Activated CD4-positive, alpha-beta T cell treated with anti-CD3 and anti-CD28 coated beads for 1 hour (primary cell): Measurements from ENCODE around the gene ZNF714.

ENCODE experiments used
- DNase-seq: peaks from one replicate; pipeline ENCODE4 v3.0.0-alpha.2; 2020

ZNF714 gene

DNA sequence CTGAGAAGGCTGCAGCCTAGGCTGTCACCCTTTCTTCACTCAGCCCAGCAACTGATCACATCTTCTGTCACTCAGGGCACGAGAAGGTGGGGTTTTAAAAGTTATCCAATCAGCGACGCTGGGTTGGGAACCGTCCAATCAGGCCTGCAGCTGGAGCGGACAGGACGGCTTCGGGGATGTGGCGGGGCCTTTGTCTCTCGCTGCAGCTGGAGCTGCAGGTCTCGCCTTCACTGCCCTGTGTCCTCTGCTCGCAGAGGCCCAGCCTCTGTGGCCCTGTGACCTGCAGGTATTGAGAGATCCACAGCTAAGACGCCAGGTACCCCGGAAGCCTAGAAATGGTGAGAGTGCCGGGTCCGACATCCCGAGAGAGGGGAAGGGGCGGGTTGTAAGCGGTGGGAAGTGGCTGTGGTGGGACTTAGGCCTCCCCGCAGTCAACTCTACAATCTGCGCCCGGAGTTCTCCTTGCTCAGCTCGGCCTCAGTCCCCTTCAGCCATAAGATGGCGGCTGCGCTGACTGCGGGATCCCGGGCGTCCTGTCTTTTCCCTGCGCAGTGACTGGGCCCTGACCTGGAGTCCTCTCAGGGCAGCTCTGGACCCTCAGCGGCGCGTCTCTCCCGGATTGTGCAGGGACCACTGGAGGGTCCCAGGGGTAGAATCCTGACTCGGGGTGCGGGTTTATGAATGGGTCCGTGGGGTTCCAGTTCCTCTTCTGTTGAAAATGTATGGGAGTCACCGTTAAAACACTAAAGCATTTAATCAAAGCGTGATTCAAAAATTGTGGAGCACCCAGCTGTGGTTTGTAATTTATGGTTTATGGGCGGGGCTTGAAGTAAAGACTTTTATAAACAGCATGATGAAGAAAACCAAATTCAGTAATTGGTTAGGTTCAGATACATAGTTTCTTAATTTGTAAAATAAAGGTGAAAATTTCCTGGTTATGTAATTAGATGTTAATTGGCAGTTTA, at the start of gene ZNF714:
Gene ZNF714 (plus strand): TSS at position 193 of the 965 bp plus-strand sequence. CDS start 16,066 bp downstream, outside the sequence.
- DNase-seq = peak; percentile 72

DNA sequence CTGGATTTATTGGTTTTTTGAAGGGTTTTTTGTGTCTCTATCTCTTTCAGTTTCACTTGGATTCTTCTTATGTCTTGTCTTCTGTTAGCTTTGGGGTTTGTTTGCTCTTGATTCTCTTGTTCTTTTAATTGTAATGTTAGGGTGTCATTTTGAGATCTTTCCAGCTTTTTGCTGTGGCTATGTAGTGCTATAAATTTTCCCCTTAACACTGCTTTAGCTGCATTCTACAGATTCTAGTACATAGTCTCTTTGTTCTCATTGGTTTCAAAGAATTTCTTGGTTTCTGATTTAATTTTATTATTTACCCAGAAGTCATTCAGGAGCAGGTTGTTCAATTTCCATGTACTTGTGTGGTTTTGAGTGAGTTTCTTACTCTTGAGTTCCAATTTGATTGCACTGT, 37.0 kb upstream of the ZNF714 start:
- no peak for DNase-seq

DNA sequence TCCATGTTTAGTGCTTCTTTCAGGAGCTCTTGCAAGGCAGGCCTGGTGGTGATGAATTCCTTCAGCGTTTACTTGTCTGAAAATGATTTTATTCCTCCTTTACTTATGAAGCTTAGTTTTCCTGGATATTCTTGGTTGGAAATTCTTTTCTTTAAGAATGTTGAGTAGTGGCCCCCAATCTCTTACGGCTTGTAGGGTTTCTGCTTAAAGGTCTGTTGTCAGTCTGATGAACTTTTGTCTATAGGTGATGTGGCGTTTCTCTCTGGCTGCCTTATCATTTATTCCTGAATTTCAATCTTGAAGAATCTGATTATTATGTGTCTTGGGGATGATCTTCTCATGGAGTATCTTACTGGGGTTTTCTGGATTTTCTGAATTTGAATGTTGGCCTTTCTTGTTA, 35.5 kb upstream of the ZNF714 start:
- no peak for DNase-seq

DNA sequence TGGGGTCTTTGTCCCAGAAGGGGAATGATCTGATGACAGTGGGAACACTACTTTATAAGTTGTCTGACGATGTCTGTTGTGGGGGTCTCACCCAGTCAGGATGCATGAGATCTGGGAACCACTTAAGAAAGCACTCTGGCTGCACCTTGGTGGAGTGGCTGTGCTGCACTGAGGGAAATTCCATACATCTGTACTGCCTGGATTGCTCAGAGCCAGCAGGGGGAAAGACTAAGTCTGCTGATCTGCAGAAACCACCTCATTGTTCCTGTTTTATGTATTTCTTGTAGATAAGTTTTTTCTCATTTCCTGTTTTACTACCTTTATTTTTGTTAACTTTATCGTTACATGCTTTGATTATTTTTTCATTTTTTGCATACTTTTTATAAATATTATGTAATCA, 34.3 kb upstream of the ZNF714 start:
- no peak for DNase-seq

DNA sequence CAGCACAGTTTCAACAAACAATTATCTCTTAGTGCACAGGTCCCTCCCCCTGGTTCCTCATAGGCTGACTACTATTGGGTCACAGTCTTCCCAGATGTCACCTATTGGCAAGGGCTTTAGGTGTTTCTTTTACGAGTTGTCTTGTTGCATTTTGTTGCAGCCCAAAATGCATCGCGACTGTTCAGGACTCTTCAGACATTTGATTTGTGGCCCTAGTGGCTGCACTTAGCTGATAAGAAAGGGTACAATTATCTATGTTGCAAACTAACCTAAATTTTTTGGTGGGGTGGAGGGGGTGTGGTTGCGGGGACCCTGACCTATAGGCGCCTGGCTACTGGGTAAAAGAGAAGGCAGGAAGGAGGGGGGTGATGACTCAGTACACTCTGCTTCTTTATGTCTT, 29.1 kb upstream of the ZNF714 start:
- no peak for DNase-seq

DNA sequence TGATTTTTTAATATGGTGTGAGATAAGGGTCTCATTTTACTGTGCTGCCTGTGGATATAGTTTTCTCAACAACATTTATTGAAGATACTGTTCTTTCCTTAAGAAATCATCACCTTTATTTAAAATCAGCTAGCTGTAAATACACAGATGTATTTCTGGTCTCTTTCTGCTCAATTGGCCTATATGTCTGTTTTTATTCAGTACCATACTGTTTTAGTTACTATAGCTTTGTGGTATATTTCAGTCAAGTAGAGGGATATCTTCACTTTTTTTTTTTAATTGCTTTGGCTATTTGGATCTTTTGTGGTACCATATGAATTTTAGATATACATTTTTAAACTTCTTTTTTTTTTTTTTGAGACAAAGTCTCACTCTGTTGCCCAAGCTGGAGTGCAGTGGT, 16.7 kb upstream of the ZNF714 start:
- DNase-seq = no peak

DNA sequence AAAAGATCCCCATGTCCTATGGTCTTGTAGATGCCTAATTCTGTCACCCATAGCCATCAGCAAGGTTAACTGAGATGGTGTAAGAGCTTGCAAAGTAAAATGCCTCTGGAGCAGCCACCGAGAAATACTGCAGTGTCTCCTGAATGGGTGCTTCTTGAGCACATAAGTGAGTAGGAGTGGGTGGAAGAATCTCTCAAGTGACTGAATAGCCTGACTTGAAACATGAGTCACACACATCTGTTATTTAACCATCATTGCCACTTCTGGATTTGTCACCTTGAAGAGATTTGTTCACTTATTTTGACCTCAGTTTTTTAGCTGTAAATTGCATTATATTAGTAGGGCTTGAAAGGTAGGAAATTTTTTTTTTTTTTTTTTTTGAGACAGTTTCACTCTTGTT, 2.3 kb downstream of the ZNF714 start:
- no peak for DNase-seq

DNA sequence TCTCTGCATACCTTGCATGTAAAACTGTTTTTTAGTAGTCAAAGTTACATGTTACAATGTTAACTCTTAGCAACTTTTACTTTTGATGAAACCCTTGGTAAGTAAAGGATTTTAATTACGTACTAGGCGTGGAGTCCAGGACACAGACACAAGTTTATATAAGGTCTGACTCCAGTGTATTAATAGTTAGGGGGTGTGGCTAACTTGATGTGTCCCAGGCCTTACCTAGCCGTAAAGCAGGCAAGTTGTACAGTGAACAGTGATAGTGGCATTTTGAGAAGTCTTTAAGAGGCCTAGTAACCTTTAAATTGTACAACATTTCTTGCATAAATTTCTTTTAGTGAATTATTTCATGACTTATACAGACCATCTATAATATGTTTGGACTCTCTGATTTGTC, 5.9 kb downstream of the ZNF714 start:
- DNase-seq = no peak

DNA sequence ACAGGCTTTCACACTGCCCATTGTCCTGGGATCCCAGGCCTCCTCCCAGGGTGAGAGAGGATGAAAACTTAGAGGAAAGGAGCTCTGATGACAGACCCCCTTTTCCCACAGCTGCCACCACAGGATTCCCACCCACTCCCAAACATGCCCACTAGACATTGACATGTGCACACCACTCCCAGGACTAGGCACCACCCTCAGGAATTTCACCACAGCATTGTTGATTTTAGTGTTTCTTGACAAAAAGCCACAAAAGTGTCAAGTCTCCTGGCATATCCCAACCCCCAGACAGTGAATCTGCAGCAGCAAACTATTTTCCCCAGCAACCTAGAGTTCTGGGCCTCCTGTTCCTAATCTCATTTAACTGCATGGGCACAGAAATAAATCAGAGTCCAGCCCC, 10.1 kb downstream of the ZNF714 start:
- no peak for DNase-seq

DNA sequence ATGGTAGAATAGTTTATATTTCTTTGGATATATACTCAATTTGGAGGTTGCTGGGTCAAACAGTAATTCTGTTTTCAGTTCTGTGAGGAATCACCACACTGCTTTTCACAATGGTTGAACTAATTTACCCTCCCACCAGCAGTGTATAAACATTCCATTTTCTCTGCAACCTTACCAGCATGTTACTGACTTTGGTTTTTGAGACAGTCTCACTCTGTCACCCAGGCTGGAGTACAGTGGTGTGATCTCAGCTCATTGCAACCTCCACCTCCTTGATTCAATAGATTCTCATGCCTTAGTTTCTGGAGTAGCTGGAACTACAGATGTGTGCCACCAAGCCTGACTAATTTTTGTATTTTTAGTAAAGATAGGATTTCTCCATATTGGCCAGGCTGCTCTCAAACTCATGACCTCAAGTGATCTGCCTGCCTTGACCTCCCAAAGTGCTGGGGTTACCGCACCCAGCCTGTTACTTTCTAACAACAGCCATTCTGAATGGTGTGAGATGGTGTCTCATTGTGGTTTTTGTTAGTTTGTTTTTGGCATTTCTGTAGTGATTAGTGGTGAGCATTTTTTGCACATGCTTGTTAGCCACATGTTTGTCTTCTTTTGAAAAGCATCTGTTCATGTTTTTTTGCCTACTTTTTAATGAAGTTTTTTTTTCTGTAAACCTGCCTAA, 12.5 kb downstream of the ZNF714 start:
- no peak for DNase-seq

DNA sequence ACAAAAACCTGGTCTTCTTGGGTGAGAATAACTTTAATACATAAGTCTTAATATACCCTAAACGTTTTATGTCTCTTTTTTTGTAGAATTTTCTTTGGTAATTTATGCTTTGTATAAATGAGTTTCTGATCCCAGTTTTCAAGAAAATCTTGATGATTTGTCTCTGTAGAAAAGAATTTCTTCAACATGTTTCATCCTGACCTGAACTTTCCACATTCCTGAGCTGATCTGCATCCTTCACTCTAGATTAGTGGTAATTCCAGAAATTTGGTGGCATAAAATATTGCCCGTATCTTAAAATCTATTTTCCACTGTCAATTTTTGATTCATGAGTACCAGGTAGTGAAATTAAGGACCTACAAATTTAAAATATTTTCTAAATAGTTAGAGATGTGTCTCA, 16.3 kb downstream of the ZNF714 start:
- DNase-seq = no peak

DNA sequence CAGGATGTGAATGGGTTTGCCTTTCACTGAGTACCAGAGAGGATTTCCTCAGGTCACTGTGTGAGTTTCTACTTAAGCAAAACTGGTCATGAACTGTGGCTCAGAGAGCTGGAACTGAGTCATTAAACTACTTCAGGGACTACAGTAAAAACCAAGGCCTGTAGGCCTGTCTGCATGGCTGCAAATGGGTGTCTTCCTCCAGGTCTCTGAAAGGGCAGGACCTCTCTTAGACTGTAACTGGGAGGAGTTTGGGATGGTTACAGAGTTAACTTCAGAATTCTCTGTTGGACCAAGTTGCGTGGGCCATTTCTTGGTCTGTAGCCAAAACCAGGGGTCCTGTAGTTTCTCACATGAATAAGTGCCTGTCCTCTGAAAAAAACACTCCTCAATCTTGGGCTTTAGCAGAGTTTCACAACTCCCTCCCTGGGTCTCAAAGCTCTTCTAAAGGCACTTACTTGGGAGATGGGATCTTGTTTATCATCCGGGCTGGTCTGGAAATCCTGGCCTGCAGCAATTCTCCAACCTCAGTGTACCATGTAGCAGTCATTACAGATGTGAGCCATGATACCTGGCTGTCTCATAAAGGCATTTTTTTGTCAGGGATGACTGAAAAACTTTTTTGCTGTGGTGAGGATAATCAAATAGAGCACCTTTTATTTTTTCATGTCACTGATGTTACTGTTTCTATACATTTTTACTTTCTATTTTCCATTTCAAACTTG, 19.7 kb downstream of the ZNF714 start:
- DNase-seq = no peak

DNA sequence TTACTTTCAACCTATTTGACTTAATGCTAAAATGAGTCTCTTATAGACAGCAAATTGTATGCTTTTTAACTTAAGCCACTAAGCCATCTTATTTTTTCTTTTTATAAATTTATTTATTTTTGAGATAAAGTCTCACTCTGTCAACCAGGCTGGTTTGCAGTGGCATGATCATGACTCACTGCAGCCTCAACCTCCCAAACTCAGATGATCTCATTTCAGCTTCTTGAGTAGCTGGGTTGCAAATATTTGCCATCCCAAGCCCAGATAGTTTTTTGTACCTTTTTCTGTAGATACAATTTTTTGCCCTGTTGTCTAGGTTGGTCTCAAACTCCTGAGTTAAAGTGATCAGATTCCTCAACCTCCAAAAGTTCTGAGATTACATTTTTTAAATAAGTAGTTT, 27.1 kb downstream of the ZNF714 start:
- DNase-seq = no peak

DNA sequence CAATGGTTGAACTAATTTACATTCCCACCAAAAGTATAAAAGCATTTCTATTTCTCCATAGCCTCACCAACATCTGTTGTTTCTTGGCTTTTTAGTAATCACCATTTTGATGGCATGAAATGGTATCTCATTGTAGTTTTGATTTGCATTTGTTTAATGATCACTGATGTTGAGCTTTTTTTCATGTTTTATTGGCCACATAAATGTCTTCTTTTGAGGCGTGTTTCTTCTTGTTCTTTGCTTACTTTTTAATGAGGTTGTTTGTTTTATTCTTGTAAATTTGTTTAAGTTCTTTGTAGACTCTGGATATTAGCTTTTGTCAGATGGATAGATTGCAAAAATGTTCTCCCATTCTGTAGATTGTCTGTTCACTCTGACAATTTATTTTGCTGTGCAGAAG, 28.2 kb downstream of the ZNF714 start:
- no peak for DNase-seq

DNA sequence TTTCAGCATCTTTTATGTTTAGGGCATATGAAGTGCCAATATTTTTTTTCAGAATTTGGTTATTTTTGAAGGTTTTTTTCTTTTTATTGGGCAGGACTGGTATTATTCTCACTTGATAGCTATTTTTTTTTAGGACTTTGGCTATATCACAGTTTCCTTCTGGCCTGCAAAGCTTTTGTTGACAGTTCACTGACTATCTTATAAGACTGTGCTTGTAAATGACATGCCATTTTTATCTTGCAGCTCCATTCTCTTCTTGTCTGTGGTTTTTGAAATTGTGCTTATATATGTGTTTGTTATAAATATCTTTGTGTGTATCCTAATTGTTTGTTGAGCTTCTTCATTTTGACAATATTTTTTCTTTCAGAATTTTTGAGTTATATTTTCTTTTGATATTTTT, 33.4 kb downstream of the ZNF714 start:
- no peak for DNase-seq

DNA sequence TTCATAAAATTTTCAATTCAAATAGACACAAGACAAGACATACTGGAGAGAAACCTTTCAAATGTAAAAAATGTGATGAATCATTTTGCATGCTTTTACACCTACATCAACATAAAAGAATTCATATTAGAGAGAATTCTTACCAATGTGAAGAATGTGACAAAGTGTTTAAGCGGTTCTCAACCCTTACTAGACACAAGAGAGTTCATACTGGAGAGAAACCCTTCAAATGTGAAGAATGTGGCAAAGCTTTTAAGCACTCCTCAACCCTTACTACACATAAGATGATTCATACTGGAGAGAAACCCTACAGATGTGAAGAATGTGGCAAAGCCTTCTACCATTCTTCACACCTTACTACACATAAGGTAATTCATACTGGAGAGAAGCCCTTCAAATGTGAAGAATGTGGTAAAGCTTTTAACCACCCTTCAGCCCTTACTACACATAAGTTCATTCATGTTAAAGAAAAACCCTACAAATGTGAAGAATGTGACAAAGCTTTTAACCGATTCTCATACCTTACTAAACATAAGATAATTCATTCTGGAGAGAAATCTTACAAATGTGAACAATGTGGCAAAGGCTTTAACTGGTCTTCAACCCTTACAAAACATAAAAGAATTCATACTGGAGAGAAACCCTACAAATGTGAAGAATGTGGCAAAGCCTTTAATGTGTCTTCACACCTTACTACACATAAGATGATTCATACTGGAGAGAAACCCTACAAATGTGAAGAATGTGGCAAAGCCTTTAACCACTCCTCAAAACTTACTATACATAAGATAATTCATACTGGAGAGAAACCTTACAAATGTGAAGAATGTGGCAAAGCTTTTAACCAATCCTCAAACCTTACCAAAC, 35.3 kb downstream of the ZNF714 start:
- DNase-seq = no peak

DNA sequence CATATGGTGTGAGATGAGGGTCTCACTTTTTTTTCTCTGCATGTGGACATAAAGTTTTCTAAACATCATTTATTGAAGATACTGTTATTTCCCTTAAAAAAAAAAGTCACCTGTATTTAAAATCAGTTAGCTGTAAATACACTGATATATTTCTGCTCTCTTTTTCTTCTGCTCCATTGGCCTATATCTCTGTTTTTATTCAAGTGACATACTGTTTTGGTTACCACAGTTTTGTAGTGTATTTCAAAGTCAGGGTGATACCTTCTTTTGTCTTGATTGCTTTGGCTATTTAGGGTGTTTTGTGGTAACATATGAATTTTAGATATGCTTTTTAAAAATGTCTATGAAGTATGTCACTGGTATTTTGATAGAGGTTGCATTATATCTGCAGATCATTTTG, 44.1 kb downstream of the ZNF714 start:
- DNase-seq = no peak

DNA sequence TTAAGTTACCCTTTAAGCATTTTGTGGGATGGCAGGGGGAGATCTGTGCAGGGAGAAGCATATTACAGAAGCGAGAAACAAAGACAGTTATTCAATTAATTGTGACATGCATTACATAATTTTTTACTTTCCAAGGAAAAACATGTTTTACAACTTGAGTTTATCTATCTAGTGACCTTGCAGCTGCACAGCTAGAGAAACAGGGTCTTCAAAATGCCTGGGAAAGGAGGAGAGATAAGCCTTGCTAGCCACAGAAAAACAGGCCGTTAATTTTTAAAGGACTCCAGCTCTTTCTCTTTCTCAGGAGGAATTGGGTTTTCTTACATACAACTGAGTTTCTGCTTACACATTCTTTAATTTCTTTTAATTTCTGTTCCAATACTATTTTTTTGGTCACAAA, 45.0 kb downstream of the ZNF714 start:
- no peak for DNase-seq

DNA sequence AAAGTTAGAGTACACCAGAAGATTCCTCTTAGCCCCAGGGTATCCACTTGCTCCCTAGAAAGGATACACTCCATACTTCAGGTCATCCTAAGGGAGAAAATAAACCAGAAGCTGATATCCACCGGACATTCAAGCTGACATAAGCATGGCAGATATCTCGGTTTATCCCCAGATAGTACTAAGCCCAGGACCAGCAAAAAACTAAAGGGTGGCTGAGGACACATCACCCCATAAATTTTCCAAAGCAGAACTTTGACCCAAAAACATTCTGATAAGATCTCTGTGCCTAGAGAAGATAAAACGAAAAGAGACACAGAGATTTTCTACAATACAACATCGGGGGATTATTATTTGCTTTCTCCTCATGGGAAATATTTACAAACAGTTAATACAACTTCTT, 45.9 kb downstream of the ZNF714 start:
- DNase-seq = no peak

DNA sequence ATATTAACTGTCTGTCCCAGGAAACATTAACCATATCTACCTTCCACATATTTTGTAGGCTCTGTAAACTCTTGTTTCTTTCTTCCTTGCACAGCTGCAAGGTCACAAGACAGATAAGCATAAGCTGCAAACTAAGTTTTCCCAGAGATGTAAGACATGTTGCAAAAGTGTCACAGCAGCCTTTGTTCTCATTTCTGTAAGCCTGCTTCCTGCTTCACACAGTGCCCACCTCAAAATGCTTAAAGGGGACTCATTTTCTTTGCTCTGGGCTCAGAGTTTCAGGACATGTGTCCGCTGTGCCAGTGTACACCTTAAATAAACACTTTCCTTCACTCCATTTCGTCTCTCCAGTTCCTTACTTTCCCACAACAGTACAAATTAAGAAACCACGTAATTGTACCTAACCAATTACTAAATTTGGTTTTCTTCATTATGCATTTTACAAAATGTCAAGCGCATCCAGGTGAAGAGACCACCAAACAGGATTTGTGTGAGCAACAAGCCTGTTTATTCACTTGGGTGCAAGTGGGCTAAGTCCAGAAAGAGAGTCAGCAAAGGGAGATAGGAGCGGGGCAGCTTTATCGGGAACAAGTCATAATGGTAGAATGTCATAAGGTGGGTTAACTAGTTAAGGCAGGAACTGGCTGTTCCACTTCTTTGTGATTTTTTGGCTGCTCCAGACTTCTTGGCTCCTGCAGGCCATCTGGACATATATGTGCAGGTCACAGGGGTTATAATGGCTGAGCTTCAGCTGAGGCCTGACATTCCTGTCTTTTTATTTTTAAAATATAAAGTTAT, 47.1 kb downstream of the ZNF714 start:
- DNase-seq = no peak

DNA sequence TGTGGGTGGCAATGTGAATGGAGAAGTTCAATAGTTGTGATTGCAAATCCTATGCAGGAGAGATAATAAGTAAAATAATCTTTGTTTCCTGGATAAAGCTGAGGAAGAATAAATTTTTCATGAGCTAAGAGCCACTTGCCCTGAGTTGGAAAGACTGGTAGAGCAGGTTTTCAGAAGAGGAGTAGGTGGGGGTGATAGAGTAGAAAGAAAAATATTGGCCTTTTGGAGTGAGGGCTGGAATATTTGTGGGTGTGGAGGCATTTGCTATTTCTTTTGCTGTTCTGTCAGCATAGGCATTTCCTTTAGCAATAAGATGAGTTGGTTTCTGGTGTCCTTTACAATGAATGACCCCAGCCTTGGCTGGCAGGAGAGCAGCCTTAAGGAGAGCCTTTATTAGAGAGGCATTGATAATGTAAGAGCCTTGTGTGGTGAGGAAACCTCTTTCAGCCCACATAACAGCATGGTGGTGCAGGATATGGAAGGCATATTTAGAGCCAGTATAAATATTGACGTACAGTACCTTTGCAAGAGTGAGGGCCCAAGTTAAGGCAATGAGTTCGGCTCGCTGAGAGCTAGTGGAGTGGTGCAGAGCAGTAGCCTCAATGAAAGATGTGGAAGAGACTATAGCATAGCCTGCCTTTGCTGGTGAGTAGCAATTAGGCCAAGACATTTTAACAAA, 48.2 kb downstream of the ZNF714 start:
- DNase-seq = no peak
